ENCODE results near the gene TNNT1.
A peak's percentile ranks its signal among the peaks of the same experiment; 100 is the strongest.

The TNNT1 gene

GRCh38 chr19:55115446-55116065 lies 33.5 kb downstream of the TNNT1 start:
- H3K4me1 ChIP-seq (ENCODE audit: insufficient read depth, low read length), result peaks cover 33% of the 10 kb centered on the region
- H3K4me2 ChIP-seq (ENCODE audit: insufficient read depth, low read length), result peak overlapping the region; percentile 75
- H3K27me3 ChIP-seq (ENCODE audit: insufficient read depth, low read length, poor library complexity), result no peaks in the 10 kb centered on the region
- ATAC-seq (ENCODE audit: insufficient read depth, low read depth), result no peak
- H3K9me3 ChIP-seq (ENCODE audit: insufficient read depth, low read length, severe bottlenecking), result no peaks in the 10 kb centered on the region
- peak overlapping the region; percentile 69 for H3K27ac ChIP-seq (ENCODE audit: low read length)
- peaks cover 70% of the 10 kb centered on the region for H3K79me2 ChIP-seq (ENCODE audit: insufficient read depth, low read length)
- peak overlapping the region; percentile 66 for H3K9ac ChIP-seq (ENCODE audit: low read depth, low read length)
- DNase-seq, result no peak
- peak overlapping the region; percentile 61 to 65; a peak in 3 of 4 replicates for H3K4me3 ChIP-seq (ENCODE audit: low read depth in 1 of 2, low read length in 2 of 2)
- peaks cover 25% of the 10 kb centered on the region for H3K36me3 ChIP-seq (ENCODE audit: insufficient read depth, low read length)
- no peak overlapping the region for H2AFZ ChIP-seq (ENCODE audit: low read depth, low read length)
- TF ChIP-seq CTCF (IDR thresholded peaks at IDR 0.05; ENCODE audit: borderline replicate concordance, extremely low read depth, low read length, poor library complexity, severe bottlenecking), result no peak
- no peak for TF ChIP-seq EZH2 (IDR thresholded peaks at IDR 0.05; ENCODE audit: borderline replicate concordance, low read depth, low read length, severe bottlenecking)
- H4K20me1 ChIP-seq (ENCODE audit: insufficient read depth, low read length), result peaks cover 57% of the 10 kb centered on the region

- peaks cover 33% of the 10 kb centered on the region for H3K4me1 ChIP-seq (ENCODE audit: insufficient read depth, low read length)
- no peak overlapping the region for H2AFZ ChIP-seq (ENCODE audit: low read depth, low read length)
- H3K4me3 ChIP-seq (ENCODE audit: low read depth in 1 of 2, low read length in 2 of 2), result peak overlapping the region in 1 of 2 experiments; percentile 65; a peak in 2 of 4 replicates
- H4K20me1 ChIP-seq (ENCODE audit: insufficient read depth, low read length), result peaks cover 64% of the 10 kb centered on the region
- H3K27ac ChIP-seq (ENCODE audit: low read length), result no peak overlapping the region; the same call in 1 of the 2 replicates
- H3K36me3 ChIP-seq (ENCODE audit: insufficient read depth, low read length), result peaks cover 33% of the 10 kb centered on the region
- ATAC-seq (ENCODE audit: insufficient read depth, low read depth), result no peak
- H3K27me3 ChIP-seq (ENCODE audit: insufficient read depth, low read length, poor library complexity), result no peaks in the 10 kb centered on the region
- H3K79me2 ChIP-seq (ENCODE audit: insufficient read depth, low read length), result peaks cover 78% of the 10 kb centered on the region
- peak overlapping the region; percentile 75 for H3K4me2 ChIP-seq (ENCODE audit: insufficient read depth, low read length)
- TF ChIP-seq CTCF (IDR thresholded peaks at IDR 0.05; ENCODE audit: borderline replicate concordance, extremely low read depth, low read length, poor library complexity, severe bottlenecking) (no peak), EZH2 (IDR thresholded peaks at IDR 0.05; ENCODE audit: borderline replicate concordance, low read depth, low read length, severe bottlenecking) (no peak)
- peak overlapping the region; percentile 66; the same call in 1 of the 2 replicates for H3K9ac ChIP-seq (ENCODE audit: low read depth, low read length)
- no peak for DNase-seq
- no peaks in the 10 kb centered on the region for H3K9me3 ChIP-seq (ENCODE audit: insufficient read depth, low read length, severe bottlenecking)
Measured at GRCh38 chr19:55114566-55115145, 34.4 kb downstream of the TNNT1 start.

- Histone ChIP-seq H3K36me3 (ENCODE audit: insufficient read depth, low read length) (peaks cover 42% of the 10 kb centered on the region), H3K27ac (ENCODE audit: low read length) (no peak overlapping the region), H4K20me1 (ENCODE audit: insufficient read depth, low read length) (peaks cover 74% of the 10 kb centered on the region), H3K9ac (ENCODE audit: low read depth, low read length) (no peak overlapping the region), H3K9me3 (ENCODE audit: insufficient read depth, low read length, severe bottlenecking) (no peaks in the 10 kb centered on the region), H3K79me2 (ENCODE audit: insufficient read depth, low read length) (peaks cover 83% of the 10 kb centered on the region), H3K4me3 (ENCODE audit: low read depth in 1 of 2, low read length in 2 of 2) (no peak overlapping the region), H2AFZ (ENCODE audit: low read depth, low read length) (no peak overlapping the region), H3K4me1 (ENCODE audit: insufficient read depth, low read length) (peaks cover 30% of the 10 kb centered on the region), H3K27me3 (ENCODE audit: insufficient read depth, low read length, poor library complexity) (no peaks in the 10 kb centered on the region), H3K4me2 (ENCODE audit: insufficient read depth, low read length) (peak overlapping the region; percentile 75; the same call in 1 of the 2 replicates)
- DNase-seq (no peak), ATAC-seq (ENCODE audit: insufficient read depth, low read depth) (no peak)
- TF ChIP-seq EZH2 (IDR thresholded peaks at IDR 0.05; ENCODE audit: borderline replicate concordance, low read depth, low read length, severe bottlenecking) (no peak), CTCF (IDR thresholded peaks at IDR 0.05; ENCODE audit: borderline replicate concordance, extremely low read depth, low read length, poor library complexity, severe bottlenecking) (no peak)
Measured at GRCh38 chr19:55113570-55114039, 35.4 kb downstream of the TNNT1 start.
